Body of pancreas (tissue), 4 donors: ENCODE results near the gene EMILIN3. TPM values are rescaled to one million over a fixed set of nuclear protein-coding genes. Genes with fewer than 3 reads are reported as not detected.

Experiments used
- ATAC-seq: fragments of 150-250 bp; one replicate; pipeline ENCODE4 v1.9.1; 2016
- DNase-seq, 4 donors: peaks; one replicate each; pipeline ENCODE4 v3.0.0-alpha.2; 2019
- H3K27ac ChIP-seq, 4 donors: fragments of 200-600 bp; sonication (generic); 1 replicate in 3 of 4; 2 replicates in 1 of 4; pipeline versions ENCODE4 v1.5.1 to v1.6.1; 2016 to 2019; ENCODE audit warnings: mild to moderate bottlenecking in 1 of 4, mixed read lengths in 1 of 4, moderate library complexity in 1 of 4
- H3K27me3 ChIP-seq, 2 donors: fragments of 200-600 bp; sonication (generic); one replicate each; pipeline ENCODE4 v1.6.0; 2016; ENCODE audit warnings: mild to moderate bottlenecking in 1 of 2
- H3K36me3 ChIP-seq, 2 donors: fragments of 200-600 bp; sonication (generic); replicated peaks in 1 of 2; 2 replicates each; pipeline ENCODE4 v1.5.1; 2016; ENCODE audit warnings: low read depth in 2 of 2; ENCODE audit not compliant: insufficient read depth in 1 of 2
- H3K4me1 ChIP-seq: fragments of 200-600 bp; sonication (generic); one replicate; pipeline ENCODE4 v1.6.0; 2016
- H3K4me3 ChIP-seq, 2 donors: fragments of 200-600 bp; sonication (generic); 1 replicate in 1 of 2; 2 replicates in 1 of 2; pipeline ENCODE4 v1.5.1; 2016 to 2019
- H3K9me3 ChIP-seq, 3 donors: fragments of 200-600 bp; sonication (generic); 1 replicate in 2 of 3; 2 replicates in 1 of 3; pipeline ENCODE4 v1.5.1; 2016
- CTCF ChIP-seq, 7 experiments: fragments of 450-650 bp in 4 of 7; fragments of 200-600 bp in 3 of 7; sonication (generic) in 3 of 7; IDR thresholded peaks; one replicate each; pipeline ENCODE4 v1.5.1; 2016 to 2019; ENCODE audit warnings: antibody characterized with exemption in 7 of 7
- POLR2A ChIP-seq, 3 donors: fragments of 450-650 bp; IDR thresholded peaks; one replicate each; pipeline ENCODE4 v1.6.1; 2016; ENCODE audit warnings: antibody characterized with exemption in 3 of 3, mild to moderate bottlenecking in 2 of 3
- WGBS, 2 donors: methylation state at CpG; one replicate each; pipeline ENCODE4 v1.1.5; 2017; 5-methylcytosine and 5-hydroxymethylcytosine counted together
- intact Hi-C: fragments of 100-400 bp; cut with DNase I; formaldehyde crosslinking; loops from one replicate; pipeline ENCODE4 v1.15.1; 2023
- total RNA-seq, 2 donors: library from RNA; depleted of rRNA; stranded (reverse); fragments of >200 nt; gene quantifications; one replicate each; pipeline ENCODE4 v1.1.0, GENCODE V29; 2016

The EMILIN3 gene
- total RNA-seq, 2 donors from 2014 or later, result 0.26 TPM; not detected in 1

- TF ChIP-seq CTCF (IDR thresholded peaks at IDR 0.05), result no peak
- no peak for TF ChIP-seq POLR2A (IDR thresholded peaks at IDR 0.05)
- Histone ChIP-seq H3K4me3 (no peak overlapping the region), H3K4me1 (peaks cover 6% of the 10 kb centered on the region), H3K9me3 (no peaks in the 10 kb centered on the region), H3K36me3 (peaks cover 0 to 3% of the 10 kb centered on the region in 2 donors), H3K27ac (no peak overlapping the region), H3K27me3 (no peaks in the 10 kb centered on the region)
- no peak for ATAC-seq
- no peak for DNase-seq
- 84% methylated on average over 6 of the region's 7 CpGs; no CpG with 5 or more reads in 1 of the 2 donors for WGBS, 2 donors
- intact Hi-C loops, result no loop called here
Observed at GRCh38 chr20:41349943-41350342, 16.7 kb downstream of the EMILIN3 start.

- peaks cover 0 to 3% of the 10 kb centered on the region in 2 donors for H3K36me3 ChIP-seq
- DNase-seq (no peak), ATAC-seq (no peak)
- H3K27ac ChIP-seq, result no peak overlapping the region
- no peaks in the 10 kb centered on the region for H3K27me3 ChIP-seq
- TF ChIP-seq POLR2A (IDR thresholded peaks at IDR 0.05) (no peak), CTCF (IDR thresholded peaks at IDR 0.05) (no peak)
- intact Hi-C loops, result no loop called here
- no peak overlapping the region for H3K4me3 ChIP-seq
- no peaks in the 10 kb centered on the region for H3K9me3 ChIP-seq
- peaks cover 6% of the 10 kb centered on the region for H3K4me1 ChIP-seq
- 74 to 81% methylated on average over 2 of the region's 2 CpGs for WGBS, 2 donors
Observed at GRCh38 chr20:41349266-41349665, 17.4 kb downstream of the EMILIN3 start.

GRCh38 chr20:41348430-41349172 lies 18.0 kb downstream of the EMILIN3 start:
- DNase-seq, result no peak
- Histone ChIP-seq H3K27ac (no peak overlapping the region), H3K27me3 (no peaks in the 10 kb centered on the region), H3K9me3 (no peaks in the 10 kb centered on the region), H3K4me1 (peaks cover 6% of the 10 kb centered on the region), H3K36me3 (peaks cover 0 to 3% of the 10 kb centered on the region in 2 donors), H3K4me3 (no peak overlapping the region)
- TF ChIP-seq CTCF (IDR thresholded peaks at IDR 0.05) (no peak), POLR2A (IDR thresholded peaks at IDR 0.05) (no peak)
- 89 to 91% methylated on average over 9 to 12 of the region's 13 CpGs for WGBS, 2 donors
- intact Hi-C loops, result no loop called here
- no peak for ATAC-seq

- H3K4me1 ChIP-seq, result peaks cover 6% of the 10 kb centered on the region
- ATAC-seq (no peak), DNase-seq (peak in 3 of 4 donors; percentile 46 to 74 (median 62))
- TF ChIP-seq POLR2A (IDR thresholded peaks at IDR 0.05), result no peak
- TF ChIP-seq CTCF (IDR thresholded peaks at IDR 0.05), result no peak
- H3K4me3 ChIP-seq, result no peak overlapping the region
- 72 to 85% methylated on average over 13 of the region's 13 CpGs for WGBS, 2 donors
- no peak overlapping the region for H3K27ac ChIP-seq
- peaks cover 0 to 3% of the 10 kb centered on the region in 2 donors for H3K36me3 ChIP-seq
- no peaks in the 10 kb centered on the region for H3K27me3 ChIP-seq
- no peaks in the 10 kb centered on the region for H3K9me3 ChIP-seq
- intact Hi-C loops, result no loop called here
Observed at GRCh38 chr20:41347523-41348429, 18.8 kb downstream of the EMILIN3 start.
